Uterus (tissue), 2 donors: Measurements from ENCODE around the gene PACSIN2.

Experiments used
- POLR2A ChIP-seq, 2 donors: fragments of 450-650 bp; IDR thresholded peaks; one replicate each; pipeline ENCODE4 v1.6.1; 2016; ENCODE audit warnings: antibody characterized with exemption in 2 of 2, mild to moderate bottlenecking in 1 of 2, moderate library complexity in 1 of 2
- TF ChIP-seq, protein P1 (sequence below), 4 experiments: fragments of 200-600 bp in 2 of 4; fragments of 450-650 bp in 2 of 4; sonication (generic) in 2 of 4; IDR thresholded peaks; one replicate each; pipeline ENCODE4 v1.5.1; 2016 to 2019; ENCODE audit warnings: antibody characterized with exemption in 4 of 4, mild to moderate bottlenecking in 2 of 4, moderate library complexity in 1 of 4

DNA sequence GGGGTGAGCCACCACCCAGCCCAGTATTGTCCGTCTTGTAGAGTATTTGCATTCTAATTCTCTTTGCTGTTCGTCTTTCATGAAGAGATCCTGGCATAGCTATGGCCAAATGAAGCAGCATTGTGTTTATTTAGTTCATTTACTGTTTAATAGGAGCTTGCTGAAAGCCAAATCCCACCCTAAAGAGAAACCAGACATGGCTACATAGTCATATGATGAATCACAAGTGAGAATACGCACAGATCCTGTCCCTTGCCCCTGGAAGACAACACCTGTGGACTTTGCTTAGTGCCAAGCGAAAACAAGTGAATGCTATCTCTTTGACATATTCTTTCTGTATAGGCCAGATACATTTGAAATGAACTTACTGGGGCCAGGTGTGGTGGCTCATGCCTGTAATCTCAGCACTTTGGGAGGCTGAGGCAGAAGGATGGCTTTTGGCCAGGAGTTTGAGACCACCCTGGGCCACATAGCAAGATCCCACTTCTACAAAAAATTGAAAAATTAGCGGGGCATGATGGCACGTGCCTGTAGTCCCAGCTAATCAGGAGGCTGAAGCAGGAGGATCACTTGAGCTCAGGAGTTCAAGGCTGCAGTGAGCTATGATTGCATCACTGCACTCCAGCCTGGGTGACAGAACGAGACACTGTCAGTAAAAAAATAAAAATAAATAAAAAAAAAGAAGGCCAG, 152.8 kb downstream of the PACSIN2 start:
- TF ChIP-seq, protein P1, sequence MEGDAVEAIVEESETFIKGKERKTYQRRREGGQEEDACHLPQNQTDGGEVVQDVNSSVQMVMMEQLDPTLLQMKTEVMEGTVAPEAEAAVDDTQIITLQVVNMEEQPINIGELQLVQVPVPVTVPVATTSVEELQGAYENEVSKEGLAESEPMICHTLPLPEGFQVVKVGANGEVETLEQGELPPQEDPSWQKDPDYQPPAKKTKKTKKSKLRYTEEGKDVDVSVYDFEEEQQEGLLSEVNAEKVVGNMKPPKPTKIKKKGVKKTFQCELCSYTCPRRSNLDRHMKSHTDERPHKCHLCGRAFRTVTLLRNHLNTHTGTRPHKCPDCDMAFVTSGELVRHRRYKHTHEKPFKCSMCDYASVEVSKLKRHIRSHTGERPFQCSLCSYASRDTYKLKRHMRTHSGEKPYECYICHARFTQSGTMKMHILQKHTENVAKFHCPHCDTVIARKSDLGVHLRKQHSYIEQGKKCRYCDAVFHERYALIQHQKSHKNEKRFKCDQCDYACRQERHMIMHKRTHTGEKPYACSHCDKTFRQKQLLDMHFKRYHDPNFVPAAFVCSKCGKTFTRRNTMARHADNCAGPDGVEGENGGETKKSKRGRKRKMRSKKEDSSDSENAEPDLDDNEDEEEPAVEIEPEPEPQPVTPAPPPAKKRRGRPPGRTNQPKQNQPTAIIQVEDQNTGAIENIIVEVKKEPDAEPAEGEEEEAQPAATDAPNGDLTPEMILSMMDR (IDR thresholded peaks at IDR 0.05) = no peak
- no peak for TF ChIP-seq POLR2A (IDR thresholded peaks at IDR 0.05)
